Inferior parietal cortex (tissue), 1 donor: Measurements from ENCODE around the gene ANTXR2.

ENCODE experiments used
- DNase-seq: peaks from one replicate; pipeline ENCODE4 v3.0.0-alpha.2; 2016; ENCODE audit errors: extremely low spot score

The ANTXR2 gene

DNA sequence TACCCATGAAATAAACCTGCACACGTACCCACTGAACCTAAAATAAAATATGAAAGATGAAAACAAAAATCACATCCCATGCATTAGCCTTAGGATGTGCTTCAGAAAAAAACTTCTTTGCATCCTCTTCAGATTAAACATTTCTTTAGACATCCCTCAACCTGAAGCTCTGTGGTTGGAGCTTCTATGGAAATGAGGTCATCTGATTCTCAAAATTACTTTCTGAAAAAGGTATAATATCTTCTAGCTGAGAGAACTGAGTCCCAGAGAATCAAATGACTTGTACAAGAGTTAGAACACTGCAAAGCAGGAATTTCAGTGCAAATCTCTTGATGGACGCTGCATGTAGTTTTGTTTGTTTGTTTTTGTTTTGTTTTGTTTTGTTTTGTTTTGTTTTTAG, 19.1 kb upstream of the ANTXR2 start:
- DNase-seq: no peak

DNA sequence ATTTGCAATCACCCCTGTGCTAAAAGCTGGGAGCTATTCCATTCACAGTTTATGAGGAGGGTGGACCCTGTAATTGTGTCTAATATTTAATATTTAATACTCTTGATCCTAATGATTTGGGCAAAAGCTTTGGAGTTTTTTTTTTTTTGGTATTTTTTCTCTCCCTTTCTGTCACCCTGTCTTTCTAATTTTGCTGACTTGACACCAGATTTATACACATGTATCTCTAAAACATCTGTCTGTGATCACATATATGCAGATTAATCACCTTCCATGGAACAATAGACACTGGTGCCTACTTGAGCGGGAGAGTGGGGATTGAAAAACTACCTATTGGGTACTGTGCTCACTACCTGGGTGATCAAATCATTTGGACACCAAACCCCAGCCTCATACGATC, 18.7 kb upstream of the ANTXR2 start:
- no peak for DNase-seq

DNA sequence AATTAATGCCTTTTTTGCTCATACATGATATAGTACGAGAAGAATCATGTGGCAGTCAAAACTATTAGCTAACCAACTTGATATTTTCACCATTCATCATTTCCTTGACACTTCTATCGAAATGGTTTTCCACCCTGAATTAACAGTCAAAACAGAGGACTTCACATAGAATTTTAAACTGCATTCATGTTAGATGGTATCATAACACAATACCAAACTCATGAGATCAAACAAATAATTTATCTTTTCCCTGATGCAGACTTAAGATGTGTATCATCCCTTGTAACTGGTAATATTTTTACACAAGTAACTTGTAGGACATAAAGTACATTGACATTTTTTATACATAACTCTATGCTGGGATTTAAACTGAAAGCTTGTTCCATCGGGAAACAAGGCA, 18.2 kb upstream of the ANTXR2 start:
- DNase-seq: no peak

DNA sequence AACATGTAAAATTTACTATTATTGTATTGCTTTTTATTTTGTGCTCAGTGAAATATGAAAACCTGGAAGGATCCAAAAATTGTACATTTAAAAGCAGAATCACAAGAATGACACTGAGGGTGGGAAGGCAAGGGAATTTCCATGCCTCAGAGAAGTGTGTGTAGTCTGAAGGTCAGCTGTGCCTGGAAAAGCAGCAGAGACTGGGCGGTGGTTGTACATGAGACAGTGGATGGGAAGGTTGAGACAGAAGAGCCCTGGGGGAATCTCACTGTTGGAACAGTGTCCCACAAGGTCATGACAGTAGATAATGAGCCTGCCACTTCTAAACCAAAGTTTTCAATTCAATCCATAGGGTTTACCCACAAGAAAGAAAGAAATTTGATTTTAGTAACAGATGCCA, 17.1 kb upstream of the ANTXR2 start:
- no peak for DNase-seq

DNA sequence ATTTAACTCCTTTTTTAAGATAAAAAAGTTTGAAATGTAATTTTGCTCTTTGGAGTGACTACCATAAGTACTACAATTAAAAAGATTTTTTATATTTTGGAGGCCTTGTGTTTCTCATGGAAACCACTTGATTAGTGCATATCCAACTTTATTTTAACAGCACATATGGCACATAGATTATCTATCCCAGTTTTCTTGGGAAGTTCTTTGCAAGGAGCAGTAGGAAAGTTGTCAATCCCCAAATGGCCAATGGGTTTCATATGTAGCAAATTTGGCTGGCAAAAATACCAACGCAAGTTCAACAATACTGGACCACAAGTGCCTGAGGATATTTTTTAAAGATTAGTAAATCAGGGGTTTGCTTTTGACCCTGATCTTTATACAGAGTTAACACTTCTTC, 15.4 kb upstream of the ANTXR2 start:
- no peak for DNase-seq

DNA sequence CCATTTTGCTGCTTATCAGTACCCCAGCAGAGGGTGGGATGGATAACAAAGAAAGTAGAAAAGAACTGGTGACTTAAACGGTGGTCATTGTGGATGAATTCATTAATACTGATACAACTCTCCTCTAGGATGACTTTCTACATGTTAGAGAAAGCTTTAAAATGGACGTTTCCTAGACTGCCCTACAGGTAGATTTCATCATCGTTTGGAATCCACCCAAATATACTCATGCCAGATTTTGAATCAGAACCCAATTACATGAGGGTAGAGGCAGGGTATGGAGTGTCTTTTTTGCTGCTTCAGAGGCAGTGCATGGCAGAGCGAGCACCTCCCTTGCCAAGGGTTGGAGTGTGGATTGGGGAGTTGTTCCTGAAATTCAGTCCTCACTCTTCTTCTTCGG, 13.3 kb upstream of the ANTXR2 start:
- no peak for DNase-seq

DNA sequence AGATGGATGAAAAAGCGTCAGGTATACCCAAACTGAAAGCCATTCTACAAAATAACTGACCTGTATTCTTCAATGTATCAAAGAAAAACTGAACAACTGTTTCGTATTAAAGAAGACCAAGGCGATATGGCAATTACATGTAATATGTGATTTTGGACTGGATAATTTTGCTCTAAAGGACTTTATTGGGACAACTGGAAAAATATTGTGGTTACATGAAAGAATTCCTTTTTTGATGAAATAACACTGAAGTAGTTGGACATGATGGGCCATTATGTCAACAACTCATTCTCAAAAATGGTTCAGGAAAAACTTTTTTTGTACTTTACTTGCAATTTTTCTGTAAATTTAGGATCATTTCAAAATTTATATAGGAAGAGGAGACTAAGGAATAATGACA, 12.1 kb upstream of the ANTXR2 start:
- no peak for DNase-seq

DNA sequence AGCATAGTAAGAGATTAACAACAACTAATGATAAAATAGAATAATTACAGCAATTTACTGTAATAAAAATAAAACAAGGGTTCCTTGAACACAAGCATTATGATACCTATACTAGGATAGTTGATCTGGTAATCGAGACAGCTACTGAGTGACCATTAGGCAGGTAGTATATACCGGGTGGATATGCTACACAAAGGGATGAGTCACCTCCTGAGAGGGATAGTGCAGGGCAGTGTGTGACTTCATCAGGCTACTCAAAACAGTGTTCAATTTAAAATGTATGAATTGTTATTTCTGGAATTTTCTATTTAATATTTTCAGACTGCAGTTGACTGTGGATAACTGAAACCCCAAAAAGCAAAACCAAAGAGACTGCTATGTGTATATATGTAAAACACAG, 9.7 kb upstream of the ANTXR2 start:
- no peak for DNase-seq

DNA sequence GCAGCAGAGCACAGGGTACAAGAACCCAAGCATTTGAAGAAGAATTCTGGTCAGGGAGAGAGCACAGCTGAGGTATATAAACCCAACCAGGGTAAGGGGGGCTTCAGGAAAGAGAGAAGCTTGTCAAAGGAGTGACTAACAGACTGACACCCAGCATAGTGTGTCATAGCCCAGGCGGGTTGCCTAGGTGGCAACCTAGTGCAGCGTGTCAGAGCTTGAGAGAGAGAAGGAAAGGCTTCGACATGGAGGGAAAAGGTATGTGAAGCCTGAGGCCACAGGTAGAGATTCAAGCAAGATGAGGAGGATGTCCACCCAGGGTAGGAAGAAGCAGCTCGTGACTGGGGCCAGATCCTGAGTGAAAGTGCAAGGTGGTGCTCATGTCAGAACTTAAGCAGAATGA, 8.5 kb upstream of the ANTXR2 start:
- DNase-seq: no peak

DNA sequence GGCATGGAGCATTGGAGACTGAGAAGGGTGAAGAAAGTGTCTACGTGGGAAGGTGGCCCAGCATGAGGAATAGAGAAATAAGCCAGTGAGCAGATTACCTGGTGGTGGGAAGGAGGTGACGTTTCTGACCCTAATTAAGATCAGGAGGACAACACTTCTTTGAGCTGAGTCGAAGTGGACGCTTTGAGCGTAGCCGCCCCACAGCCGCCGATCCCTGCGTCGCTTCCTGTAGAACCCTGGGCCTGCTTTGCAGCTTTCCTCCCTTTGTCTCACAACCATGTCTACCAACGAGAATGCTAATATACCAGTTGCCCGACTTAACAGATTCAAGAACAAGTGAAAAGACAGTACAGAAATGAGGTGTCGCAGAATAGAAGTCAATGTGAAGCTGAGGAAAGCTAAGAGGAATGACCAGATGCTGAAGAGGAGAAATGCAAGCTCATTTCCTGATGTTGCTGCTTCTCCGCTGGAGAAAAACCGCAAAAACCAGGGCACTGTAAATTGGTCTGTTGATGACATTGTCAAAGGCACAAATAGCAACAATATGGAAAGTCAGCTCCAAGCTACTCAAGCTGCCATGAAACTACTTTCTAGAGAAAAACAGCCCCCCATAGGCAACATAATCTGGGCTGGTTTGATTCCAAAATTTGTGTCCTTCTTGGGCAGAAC, 6.4 kb upstream of the ANTXR2 start:
- no peak for DNase-seq

DNA sequence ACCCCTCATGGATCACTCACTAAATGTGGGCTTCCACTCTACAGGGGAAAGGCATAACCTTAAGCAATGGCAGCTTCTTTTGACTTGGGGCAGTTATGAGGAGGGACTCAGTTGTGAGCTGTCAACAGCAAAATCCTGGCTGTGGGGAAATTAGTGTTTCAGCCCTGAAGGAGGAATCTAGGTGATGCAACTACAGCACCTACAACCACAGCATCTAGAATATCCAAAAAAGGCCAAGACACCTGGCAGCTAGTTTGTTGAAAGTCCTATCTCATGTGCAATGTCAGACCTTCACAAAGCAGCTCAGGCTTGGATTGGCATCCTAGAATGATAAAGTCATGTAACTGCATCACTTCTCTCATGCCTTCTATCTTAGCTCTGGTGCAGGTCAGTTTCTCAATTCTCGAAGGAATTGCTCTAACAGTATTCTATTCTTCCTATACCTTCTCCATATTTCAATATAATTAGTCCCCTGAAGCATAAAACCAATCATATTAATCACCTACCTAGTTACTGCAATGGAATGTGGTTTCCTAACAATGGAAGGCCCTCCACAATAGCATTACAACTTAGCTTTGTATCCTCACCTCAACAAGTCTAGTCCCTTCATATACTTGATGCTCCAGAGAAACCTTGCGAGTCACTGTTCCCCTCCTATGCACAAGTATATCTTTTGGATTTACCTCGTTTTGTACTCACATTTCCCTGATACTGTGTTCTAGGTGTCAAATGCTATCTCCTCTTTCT, 5.5 kb upstream of the ANTXR2 start:
- no peak for DNase-seq

- no peak for DNase-seq
Observed at GRCh38 chr4:80077639-80078038, 4.6 kb upstream of the ANTXR2 start.

DNA sequence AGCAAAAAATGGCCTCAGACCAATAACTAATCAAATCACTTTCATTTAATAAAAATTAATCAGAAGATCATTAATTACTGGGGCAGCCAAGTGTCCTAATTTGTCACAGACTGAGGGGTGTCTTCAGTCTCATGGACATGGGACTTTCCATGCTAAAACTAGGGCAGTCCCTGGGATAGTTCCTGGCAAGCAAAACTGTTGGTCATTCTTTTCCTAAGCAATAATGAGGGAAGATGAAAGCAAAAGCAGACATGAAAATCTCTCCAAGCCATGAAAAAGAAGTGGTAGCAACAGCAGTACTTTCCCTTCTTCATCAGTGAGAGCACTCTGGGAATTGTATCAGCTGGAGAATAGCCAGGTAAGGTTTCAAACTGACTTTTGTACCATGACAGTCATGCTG, 3.7 kb upstream of the ANTXR2 start:
- DNase-seq: no peak

GRCh38 chr4:80075995-80076675, 3.1 kb upstream of the ANTXR2 start:
- no peak for DNase-seq

DNA sequence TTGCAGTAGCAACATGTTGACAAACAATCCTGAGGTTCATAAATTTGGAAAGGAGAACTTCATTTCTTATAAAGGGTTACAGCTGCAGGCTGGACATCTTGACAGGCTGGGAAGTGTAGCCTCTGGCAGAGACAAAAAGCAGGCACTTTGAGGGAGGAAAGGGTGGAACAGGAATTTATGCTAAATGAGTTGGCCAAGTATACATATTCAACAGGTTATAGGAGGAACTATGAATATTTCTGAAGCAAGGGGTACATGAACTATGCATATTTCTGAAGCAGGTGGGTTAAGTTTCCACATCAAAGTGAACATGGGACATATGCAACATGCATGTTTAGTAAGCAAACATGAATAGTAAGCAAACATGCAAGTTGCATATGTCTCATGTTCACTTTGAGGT, 1.6 kb upstream of the ANTXR2 start:
- DNase-seq: no peak

DNA sequence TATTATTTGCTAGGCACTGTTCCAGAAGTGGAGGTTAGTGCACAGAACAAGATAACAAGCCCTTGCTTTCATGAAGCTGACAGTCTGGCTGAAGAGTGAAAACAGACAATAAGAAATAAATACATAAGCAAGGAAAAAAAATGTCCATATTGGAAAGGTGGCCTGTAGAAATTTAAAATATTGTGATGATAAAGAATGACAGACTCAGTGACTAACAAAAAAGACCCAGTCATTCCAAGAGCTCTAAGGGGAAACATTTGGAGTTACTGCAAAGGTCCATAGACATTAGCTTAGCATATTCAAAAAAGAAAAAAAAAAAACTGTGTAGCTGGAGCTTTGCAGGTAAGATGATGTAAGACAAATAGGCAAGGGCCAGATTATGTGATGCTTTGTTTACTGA, 1.0 kb upstream of the ANTXR2 start:
- DNase-seq: no peak

- DNase-seq: no peak
Observed at GRCh38 chr4:80073473-80074008, 512 bp upstream of the ANTXR2 start.

DNA sequence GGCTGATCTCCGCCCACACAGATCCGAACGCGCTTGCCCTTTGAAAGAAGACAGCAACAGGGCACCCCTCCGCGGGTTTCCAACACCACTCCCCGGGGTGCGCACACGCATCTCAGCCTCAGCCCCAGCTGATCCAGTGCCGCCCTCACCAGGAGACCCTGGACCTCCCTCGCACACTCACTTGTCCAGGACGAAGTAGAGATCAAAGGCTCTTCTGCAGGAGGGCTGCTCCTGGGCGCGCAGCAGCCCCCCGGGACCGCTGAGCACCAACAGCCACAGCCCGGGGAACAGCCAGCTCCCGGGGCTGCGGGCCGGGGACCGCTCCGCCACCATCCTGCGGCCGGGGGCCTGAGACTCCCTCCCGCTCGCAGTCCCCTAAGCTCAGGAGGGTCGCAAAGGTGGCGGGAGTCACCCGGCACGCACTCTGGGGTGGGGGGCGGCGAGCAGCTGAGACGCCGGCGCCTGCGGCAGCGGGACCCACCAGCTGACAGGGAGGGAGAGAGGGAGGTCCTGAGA, 743 bp downstream of the ANTXR2 start:
- DNase-seq: no peak

DNA sequence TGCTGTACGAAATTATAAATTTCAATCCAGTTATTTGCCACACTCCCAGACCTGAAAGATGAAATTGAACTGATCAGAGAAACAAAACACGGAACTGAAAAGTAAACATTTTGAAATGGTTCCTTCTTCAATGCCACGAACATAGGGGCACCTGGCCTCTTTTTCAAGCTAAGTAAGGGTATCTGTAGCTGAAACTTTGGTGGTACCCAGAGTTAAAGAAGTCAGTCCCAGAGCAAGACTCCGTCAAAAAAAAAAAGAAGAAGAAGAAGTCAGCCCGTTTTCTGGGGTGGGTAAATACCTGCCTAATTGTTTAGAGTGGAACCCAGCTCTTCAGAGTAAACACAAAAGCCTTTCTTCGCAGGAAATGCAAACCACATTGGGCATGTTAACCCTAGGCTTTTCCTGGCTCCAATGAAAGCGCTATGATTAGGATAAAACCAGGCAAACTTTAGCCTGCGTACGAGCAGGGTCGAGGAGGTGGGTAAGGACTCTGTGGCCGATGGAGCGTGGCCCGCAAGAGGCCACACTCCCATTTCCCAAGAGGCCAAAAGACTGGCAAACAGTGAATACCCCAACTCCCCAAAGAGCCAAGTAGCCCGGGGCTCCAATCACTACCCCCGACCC, 1.3 kb downstream of the ANTXR2 start:
- DNase-seq: no peak

GRCh38 chr4:80070880-80071603, 2.0 kb downstream of the ANTXR2 start:
- no peak for DNase-seq
